DND-41 (cell line): ENCODE data around the gene CCNY.

Experiments used
- CTCF ChIP-seq: IDR thresholded peaks from 2 replicates; pipeline ENCODE4 v1.5.1; 2012; ENCODE audit warnings: borderline replicate concordance, low read length, moderate library complexity, mild to moderate bottlenecking; ENCODE audit not compliant: poor library complexity, severe bottlenecking; ENCODE audit errors: extremely low read depth
- EZH2 ChIP-seq: IDR thresholded peaks from 3 replicates; pipeline ENCODE4 v1.6.1; 2012; ENCODE audit warnings: borderline replicate concordance, low read depth, mild to moderate bottlenecking, moderate library complexity, low read length, inconsistent platforms; ENCODE audit not compliant: severe bottlenecking

- no peak for TF ChIP-seq CTCF
- no peak for TF ChIP-seq EZH2
These were observed 249.7 kb downstream of the CCNY start for GRCh38 chr10:35585903-35586535.
